ENCODE data around the gene CNTROB.

DNA sequence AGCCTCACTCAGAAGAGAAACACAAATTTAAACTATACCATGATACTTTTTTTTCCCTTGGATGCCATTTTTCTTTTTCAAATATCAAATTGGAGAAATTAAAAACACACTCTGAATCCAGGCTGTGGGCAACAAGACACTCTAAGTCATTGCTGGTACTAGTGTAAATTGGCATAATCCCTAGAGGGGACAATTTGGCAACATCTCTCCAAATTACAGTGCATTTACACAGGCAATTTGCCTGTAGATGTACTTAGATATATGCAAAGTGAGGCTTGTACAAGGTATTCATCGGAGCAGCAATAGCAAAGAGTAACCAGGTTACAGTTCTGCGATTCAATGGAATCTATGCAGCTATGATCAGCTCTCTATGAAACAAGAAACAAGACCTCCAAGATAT, 63.7 kb downstream of the CNTROB start:
- TF ChIP-seq, protein P1, sequence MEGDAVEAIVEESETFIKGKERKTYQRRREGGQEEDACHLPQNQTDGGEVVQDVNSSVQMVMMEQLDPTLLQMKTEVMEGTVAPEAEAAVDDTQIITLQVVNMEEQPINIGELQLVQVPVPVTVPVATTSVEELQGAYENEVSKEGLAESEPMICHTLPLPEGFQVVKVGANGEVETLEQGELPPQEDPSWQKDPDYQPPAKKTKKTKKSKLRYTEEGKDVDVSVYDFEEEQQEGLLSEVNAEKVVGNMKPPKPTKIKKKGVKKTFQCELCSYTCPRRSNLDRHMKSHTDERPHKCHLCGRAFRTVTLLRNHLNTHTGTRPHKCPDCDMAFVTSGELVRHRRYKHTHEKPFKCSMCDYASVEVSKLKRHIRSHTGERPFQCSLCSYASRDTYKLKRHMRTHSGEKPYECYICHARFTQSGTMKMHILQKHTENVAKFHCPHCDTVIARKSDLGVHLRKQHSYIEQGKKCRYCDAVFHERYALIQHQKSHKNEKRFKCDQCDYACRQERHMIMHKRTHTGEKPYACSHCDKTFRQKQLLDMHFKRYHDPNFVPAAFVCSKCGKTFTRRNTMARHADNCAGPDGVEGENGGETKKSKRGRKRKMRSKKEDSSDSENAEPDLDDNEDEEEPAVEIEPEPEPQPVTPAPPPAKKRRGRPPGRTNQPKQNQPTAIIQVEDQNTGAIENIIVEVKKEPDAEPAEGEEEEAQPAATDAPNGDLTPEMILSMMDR (IDR thresholded peaks at IDR 0.05) = no peak
- TF ChIP-seq POLR2A (IDR thresholded peaks at IDR 0.05) = no peak

Data from adrenal gland (tissue), 5 donors.